ENCODE results near the gene CAD.
A peak's percentile ranks its signal among the peaks of the same experiment; 100 is the strongest.
"Not testable (repeated sequence)": the region's sequence is repeated elsewhere in the genome, so short reads cannot be mapped to it uniquely, and the experiment has no call there.

Gene CAD

DNA sequence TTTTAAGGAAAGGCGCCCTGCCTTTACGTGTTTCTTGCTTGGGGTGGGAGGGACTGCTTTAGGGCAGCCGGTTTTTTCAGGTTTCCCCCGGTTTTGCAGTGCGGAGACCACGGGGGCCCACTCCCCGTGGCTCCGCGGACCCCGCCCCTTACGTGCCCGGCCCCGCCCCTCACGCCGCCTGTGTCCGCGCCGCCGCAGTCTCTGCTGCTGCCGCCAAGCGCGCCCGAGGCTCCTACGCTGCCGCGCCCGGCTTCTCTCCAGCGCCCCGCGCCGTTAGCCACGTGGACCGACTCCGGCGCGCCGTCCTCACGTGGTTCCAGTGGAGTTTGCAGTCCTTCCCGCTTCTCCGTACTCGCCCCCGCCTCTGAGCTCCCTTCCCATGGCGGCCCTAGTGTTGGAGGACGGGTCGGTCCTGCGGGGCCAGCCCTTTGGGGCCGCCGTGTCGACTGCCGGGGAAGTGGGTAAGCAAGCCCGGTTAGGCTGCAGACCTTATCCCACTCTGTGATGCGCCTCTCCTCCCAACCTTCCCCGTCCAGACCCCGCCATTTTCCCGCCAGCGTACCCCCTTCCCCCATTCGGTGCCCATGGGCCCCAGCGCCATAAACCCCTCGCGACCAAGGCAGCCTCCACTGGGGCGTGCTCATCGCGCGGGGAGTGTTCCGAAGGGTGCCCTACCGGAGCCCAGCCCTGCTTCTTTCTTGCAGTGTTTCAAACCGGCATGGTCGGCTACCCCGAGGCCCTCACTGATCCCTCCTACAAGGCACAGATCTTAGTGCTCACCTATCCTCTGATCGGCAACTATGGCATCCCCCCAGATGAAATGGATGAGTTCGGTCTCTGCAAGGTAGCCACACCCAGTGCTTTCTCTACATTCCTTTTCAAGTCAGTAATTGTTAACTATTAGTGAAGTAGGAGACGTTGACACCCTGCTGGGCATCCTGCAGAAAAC, at the start of gene CAD:
Gene CAD, plus strand, starts transcription at position 197 of the 949 bp plus-strand sequence. Its CDS starts 183 bp downstream, at position 380.
- Histone ChIP-seq H3K9ac (peak within 1 kb of the TSS; percentile 76 to 96 (median 87)), H3K4me2 (peak within 1 kb of the TSS; percentile 86 to 98 (median 93)), H3K9me3 (replicated peaks in 1 of 11) (no peaks in the 10 kb centered on the region), H3K4me1 (peaks cover 28 to 40% (median 33%) of the 10 kb centered on the region in 10 experiments), H3K27ac (peak within 1 kb of the TSS; percentile 18 to 97 (median 90); a peak in 21 of 22 replicates), H3K4me3 (peak within 1 kb of the TSS; percentile 68 to 85 (median 80)), H3K27me3 (no peaks in the 10 kb centered on the region), H4K20me1 (no peaks in the 10 kb centered on the region; a peak in 1 of 22 replicates), H3K36me3 (peaks cover 31 to 66% (median 46%) of the 10 kb centered on the region in 11 experiments)
- no peak for TF ChIP-seq Cebpa-rat (IDR thresholded peaks at IDR 0.05)

DNA sequence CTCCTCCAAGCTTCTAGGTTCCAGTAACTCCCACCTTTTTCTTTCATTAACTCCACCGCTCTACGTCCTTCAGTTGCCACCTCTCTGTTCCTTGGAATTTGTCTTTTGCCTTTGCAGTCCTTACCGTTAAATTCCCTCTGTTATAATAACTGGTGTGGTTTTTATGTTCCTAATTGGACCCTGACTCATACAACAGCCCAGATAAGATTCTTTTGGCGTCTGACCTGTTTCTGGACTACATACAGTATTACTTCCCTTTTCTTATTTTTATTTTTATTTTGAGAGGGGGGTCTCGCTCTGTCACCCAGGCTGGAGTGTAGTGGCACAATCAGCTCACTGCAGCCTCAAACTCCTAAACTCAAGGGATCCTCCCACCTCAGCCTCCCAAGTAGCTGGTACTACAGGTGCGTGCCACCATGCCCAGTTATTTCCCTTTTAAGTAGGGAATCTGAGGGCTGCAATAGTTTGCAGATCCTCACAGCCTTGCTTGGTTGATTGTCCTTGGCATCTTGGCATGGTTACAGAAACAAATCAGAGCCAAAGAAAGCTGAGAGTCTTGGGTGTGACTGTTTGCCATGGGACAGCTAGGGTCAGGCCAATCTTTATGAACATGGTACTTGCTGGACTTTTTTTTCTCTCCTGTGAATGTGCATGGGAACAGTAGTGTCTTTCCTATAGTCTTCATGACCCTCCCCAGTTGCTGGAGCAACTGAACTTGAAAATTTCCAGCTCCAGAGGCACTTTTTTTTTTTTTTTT, 46.4 kb upstream of the CAD start:
- no peak for TF ChIP-seq Cebpa-rat (IDR thresholded peaks at IDR 0.05)
- H4K20me1 ChIP-seq: no peaks in the 10 kb centered on the region
- 0 out of 22 replicates have a peak, but pooled peaks cover 0 to 4% (median 0%) of the 10 kb centered on the region in 11 experiments for H3K9me3 ChIP-seq (replicated peaks in 1 of 11)
- H3K27ac ChIP-seq: no peak overlapping the region
- peaks cover 7 to 27% (median 12%) of the 10 kb centered on the region in 10 experiments; a peak in 19 of 20 replicates for H3K4me1 ChIP-seq
- no peaks in the 10 kb centered on the region for H3K27me3 ChIP-seq
- H3K36me3 ChIP-seq: no peaks in the 10 kb centered on the region
- peak overlapping the region; percentile 40 to 88 (median 70) for H3K4me2 ChIP-seq
- no peak overlapping the region for H3K9ac ChIP-seq
- no peak overlapping the region for H3K4me3 ChIP-seq

DNA sequence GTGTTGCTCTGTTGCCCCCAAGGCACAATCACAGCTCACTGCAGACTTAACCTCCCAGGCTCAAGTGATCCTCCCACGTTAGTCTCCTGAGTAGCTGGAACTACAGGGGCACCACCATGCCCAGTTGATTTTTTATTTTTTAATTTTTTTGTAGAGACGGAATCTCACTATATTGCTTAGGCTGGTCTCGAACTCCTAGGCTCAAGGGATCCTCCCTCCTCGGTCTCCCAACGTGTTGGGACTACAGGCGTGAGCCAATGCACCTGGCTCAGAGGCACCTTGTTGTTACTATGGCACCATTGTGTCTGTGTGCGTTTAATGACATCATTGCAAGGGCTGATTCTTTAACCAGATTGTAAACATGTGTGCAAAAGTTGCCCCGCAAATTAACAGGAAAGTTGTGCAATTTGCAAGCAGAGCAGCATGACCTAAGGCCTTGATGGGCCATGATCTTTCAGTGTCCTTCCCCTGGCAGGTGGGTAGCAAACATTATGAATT, 45.8 kb upstream of the CAD start:
- H3K4me1 ChIP-seq: peaks cover 7 to 27% (median 12%) of the 10 kb centered on the region in 10 experiments; a peak in 19 of 20 replicates
- H3K27ac ChIP-seq: no peak overlapping the region
- H3K4me3 ChIP-seq: no peak overlapping the region
- no peaks in the 10 kb centered on the region for H3K9me3 ChIP-seq (replicated peaks in 1 of 11)
- TF ChIP-seq Cebpa-rat (IDR thresholded peaks at IDR 0.05): peak in 3 of 11 experiments; percentile 6 to 43 (median 10); a peak in 1 of 22 replicates
- no peaks in the 10 kb centered on the region for H4K20me1 ChIP-seq
- H3K27me3 ChIP-seq: no peaks in the 10 kb centered on the region
- no peak overlapping the region for H3K9ac ChIP-seq
- H3K4me2 ChIP-seq: no peak overlapping the region
- no peaks in the 10 kb centered on the region for H3K36me3 ChIP-seq

DNA sequence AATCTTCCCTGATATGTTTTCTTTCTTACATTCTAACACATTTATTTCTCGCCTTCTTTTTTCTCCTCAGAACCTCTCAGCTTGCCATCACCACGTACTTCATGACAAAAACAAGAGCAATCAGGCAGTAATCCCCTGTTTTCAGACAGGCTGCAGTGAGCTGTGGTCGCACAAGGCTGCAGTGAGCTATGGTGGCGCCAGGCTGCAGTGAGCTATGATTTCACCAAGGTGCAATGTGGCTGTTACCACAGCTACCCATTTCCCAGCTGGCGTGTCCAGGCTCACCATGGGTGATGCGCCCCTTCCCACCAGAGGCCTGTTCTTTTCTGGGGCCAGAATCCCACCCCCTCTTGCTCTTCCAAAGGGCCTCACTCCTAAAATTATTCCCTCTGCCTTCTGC, 42.5 kb upstream of the CAD start:
- H3K27ac ChIP-seq: no peak overlapping the region
- H3K36me3 ChIP-seq: no peaks in the 10 kb centered on the region
- no peak overlapping the region for H3K4me2 ChIP-seq
- H3K27me3 ChIP-seq: no peaks in the 10 kb centered on the region
- H3K9ac ChIP-seq: no peak overlapping the region
- H4K20me1 ChIP-seq: no peaks in the 10 kb centered on the region
- peaks cover 7 to 23% (median 10%) of the 10 kb centered on the region in 10 experiments; a peak in 19 of 20 replicates for H3K4me1 ChIP-seq
- H3K9me3 ChIP-seq (replicated peaks in 1 of 11): no peaks in the 10 kb centered on the region
- H3K4me3 ChIP-seq: no peak overlapping the region
- TF ChIP-seq Cebpa-rat (IDR thresholded peaks at IDR 0.05): no peak

DNA sequence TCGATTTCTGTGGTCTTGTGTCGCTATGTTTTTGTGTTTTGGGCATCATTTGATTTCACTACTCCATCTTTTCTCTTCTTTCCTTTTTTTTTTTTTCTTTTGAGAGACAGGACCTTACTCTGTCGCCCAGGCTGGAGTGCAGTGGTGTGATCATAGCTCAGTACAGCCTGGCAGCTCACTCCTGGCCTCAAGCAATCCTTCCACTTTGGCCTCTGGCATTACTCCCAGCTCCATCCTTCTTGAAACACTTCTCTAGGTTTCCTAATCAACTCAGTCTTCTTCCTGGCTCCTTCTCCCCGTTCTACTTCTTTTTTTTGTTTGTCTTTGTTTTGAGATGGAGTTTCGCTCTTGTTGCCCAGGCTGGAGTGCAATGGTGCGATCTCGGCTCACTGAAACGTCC, 41.8 kb upstream of the CAD start:
- H3K4me2 ChIP-seq: no peak overlapping the region
- TF ChIP-seq Cebpa-rat (IDR thresholded peaks at IDR 0.05): no peak
- H3K9ac ChIP-seq: no peak overlapping the region
- H3K27me3 ChIP-seq: no peaks in the 10 kb centered on the region
- H3K9me3 ChIP-seq (replicated peaks in 1 of 11): no peaks in the 10 kb centered on the region
- H3K27ac ChIP-seq: no peak overlapping the region
- no peaks in the 10 kb centered on the region for H3K36me3 ChIP-seq
- H4K20me1 ChIP-seq: no peaks in the 10 kb centered on the region
- no peak overlapping the region for H3K4me3 ChIP-seq
- H3K4me1 ChIP-seq: peaks cover 3 to 17% (median 5%) of the 10 kb centered on the region in 10 experiments; a peak in 19 of 20 replicates

DNA sequence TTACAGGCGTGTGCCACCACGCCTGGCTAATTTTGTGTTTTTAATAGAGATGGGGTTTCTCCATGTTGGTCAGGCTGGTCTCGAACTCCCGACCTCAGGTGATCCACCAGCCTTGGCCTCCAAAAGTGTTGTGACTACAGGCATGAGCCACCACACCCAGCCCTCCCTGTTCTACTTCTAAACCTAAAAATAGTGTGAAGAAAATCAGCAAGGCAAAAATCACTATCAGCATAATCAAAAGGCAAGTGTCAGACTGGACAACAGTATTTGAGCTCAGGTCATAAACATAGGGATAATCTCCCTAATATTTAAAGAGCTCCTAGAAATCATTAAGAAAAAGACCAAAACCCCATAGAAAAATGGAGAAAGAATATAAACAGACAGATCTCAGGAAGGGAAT, 41.4 kb upstream of the CAD start:
- H3K27ac ChIP-seq; H3K9me3 ChIP-seq (replicated peaks in 1 of 11); H3K4me3 ChIP-seq; H4K20me1 ChIP-seq; H3K27me3 ChIP-seq; H3K4me2 ChIP-seq; H3K9ac ChIP-seq; H3K36me3 ChIP-seq: not testable (repeated sequence)
- peaks cover 0 to 12% (median under 1%) of the 10 kb centered on the region in 10 experiments; a peak in 7 of 20 replicates for H3K4me1 ChIP-seq

DNA sequence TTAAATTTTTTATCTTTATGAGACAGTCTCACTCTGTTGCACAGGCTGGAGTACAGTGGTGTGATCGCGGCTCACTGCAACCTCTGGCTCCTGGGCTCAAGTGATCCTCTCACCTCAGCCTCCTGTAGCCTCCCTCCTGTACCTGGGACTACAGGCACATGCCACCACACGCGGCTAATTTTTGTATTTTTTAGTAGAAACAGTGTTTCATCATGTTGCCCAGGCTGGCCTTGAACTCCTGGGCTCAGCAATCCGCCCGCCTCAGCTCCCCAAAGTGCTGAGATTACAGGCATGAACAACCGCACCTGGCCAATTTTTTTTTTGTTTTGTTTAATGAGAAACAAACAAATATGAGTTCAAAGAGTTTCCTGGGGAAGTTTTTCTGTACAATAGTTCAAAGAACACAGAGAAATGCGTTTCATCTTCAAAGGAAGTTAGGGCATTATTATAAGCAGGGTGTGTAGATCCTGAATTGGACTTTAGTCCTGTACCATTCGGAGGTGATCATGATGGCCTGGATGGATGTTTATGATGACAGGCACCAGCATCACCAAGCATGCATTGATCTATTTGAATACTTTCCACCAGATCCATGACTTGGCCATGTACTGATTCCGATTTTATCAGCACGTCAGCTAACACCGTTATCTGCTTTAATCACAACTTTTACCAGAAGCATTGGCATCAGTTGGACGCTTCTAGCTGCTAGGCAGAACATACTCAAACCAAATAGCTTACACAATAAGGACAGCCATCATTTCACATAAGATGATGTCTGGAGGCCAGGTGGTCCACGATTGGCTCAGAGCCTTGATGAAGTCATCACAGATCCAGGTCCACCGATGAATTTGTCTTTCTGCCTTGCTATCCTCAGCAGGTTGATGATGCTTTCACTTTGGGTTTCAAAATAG, 39.5 kb upstream of the CAD start:
- Histone ChIP-seq H3K9me3 (replicated peaks in 1 of 11) (no peaks in the 10 kb centered on the region), H3K9ac (no peak overlapping the region), H3K4me2 (no peak overlapping the region), H3K4me3 (no peak overlapping the region), H3K36me3 (no peaks in the 10 kb centered on the region), H3K27me3 (no peaks in the 10 kb centered on the region), H4K20me1 (no peaks in the 10 kb centered on the region), H3K27ac (no peak overlapping the region), H3K4me1 (peaks cover 0 to 4% (median 0%) of the 10 kb centered on the region in 10 experiments; a peak in 4 of 20 replicates)
- TF ChIP-seq Cebpa-rat (IDR thresholded peaks at IDR 0.05): no peak

DNA sequence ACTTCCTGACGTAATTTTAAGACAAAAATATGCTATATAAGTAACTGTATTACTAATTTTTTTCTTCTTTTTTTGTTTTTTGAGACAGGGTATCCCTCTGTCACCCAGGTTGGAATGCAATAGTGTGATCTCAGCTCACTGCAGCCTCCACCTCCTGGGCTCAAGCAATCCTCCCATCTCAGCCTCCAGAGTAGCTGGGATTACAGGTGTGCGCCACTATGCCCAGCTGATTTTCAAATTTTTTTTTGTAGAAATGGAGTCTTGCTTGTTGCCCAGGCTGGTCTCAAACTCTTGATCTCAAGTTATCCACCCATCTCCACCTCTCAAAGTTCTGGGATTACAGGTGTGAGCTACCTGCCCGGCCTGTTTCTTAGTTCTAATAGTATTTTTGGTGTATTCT, 38.7 kb upstream of the CAD start:
- no peaks in the 10 kb centered on the region for H3K27me3 ChIP-seq
- TF ChIP-seq Cebpa-rat (IDR thresholded peaks at IDR 0.05): no peak
- no peaks in the 10 kb centered on the region for H3K36me3 ChIP-seq
- H3K9ac ChIP-seq: no peak overlapping the region
- no peaks in the 10 kb centered on the region for H3K4me1 ChIP-seq
- no peaks in the 10 kb centered on the region for H4K20me1 ChIP-seq
- H3K4me3 ChIP-seq: no peak overlapping the region
- no peaks in the 10 kb centered on the region for H3K9me3 ChIP-seq (replicated peaks in 1 of 11)
- H3K27ac ChIP-seq: no peak overlapping the region
- no peak overlapping the region for H3K4me2 ChIP-seq

All from BLaER1 treated with 17β-estradiol and CSF1 and Interleukin-3, amounts not matched to agents 10 nM and 100 nM (cell line).